Right lobe of liver (tissue), 6 donors: Measurements from ENCODE around the gene PITPNB. TPM values are rescaled to one million over a fixed set of nuclear protein-coding genes. Genes with fewer than 3 reads are reported as not detected.

Experiments used
- ATAC-seq, 4 donors: fragments of 200-7000 bp; cut with Tn5 transposase; one replicate each; pipeline ENCODE4 v1.9.1; 2020; ENCODE audit warnings: mild to moderate bottlenecking in 4 of 4, moderate library complexity in 4 of 4
- DNase-seq, 3 donors: peaks; one replicate each; pipeline ENCODE4 v3.0.0-alpha.2; 2020
- H3K27ac ChIP-seq, 3 donors: fragments of 200-600 bp; one replicate each; pipeline ENCODE4 v1.8.0; 2022
- H3K27me3 ChIP-seq, 2 donors: fragments of 200-600 bp; one replicate each; pipeline ENCODE4 v1.8.0; 2022
- H3K36me3 ChIP-seq, 4 donors: fragments of 200-600 bp; sonication (generic) in 1 of 4; one replicate each; pipeline versions ENCODE4 v1.5.1 to v1.8.0; 2017 to 2022; ENCODE audit warnings: control low read depth in 1 of 4
- H3K4me1 ChIP-seq, 4 donors: fragments of 200-600 bp; sonication (generic) in 1 of 4; one replicate each; pipeline versions ENCODE4 v1.5.1 to v1.8.0; 2017 to 2022; ENCODE audit warnings: control low read depth in 1 of 4
- H3K4me3 ChIP-seq, 3 donors: fragments of 200-600 bp; one replicate each; pipeline ENCODE4 v1.8.0; 2022
- H3K9me3 ChIP-seq, 4 donors: fragments of 200-600 bp; sonication (generic) in 1 of 4; one replicate each; pipeline versions ENCODE4 v1.5.1 to v1.8.0; 2017 to 2022; ENCODE audit warnings: control low read depth in 1 of 4
- POLR2A ChIP-seq: fragments of 450-650 bp; IDR thresholded peaks from one replicate; pipeline ENCODE4 v1.6.1; 2017; ENCODE audit warnings: antibody characterized with exemption, mild to moderate bottlenecking
- WGBS: methylation state at CpG from one replicate; pipeline ENCODE4 v1.1.6; 2018; ENCODE audit warnings: low coverage, low lambda C conversion rate; ENCODE audit not compliant: insufficient coverage; ENCODE audit errors: missing lambda C conversion rate; 5-methylcytosine and 5-hydroxymethylcytosine counted together
- intact Hi-C, 2 donors: fragments of 100-400 bp; cut with DNase I; formaldehyde crosslinking; loops; one replicate each; pipeline versions ENCODE4 v1.11.2 to v1.14.1; 2022
- total RNA-seq, 6 experiments: library from RNA; depleted of rRNA in 2 of 6; stranded (reverse); fragments of >200 nt in 2 of 6; fragmentation: NEBNext Ultra II Directional in 3 of 6; extraction: Animal tissue kit (Norgen Biotek cat#: 25700) in 3 of 6; gene quantifications; one replicate each; pipeline versions ENCODE4 v1.1.0 to v1.2.4, GENCODE V29; 2016 to 2023
- TF ChIP-seq, protein P1 (sequence below), 4 donors: fragments of 200-600 bp in 3 of 4; fragments of 450-650 bp in 1 of 4; IDR thresholded peaks; one replicate each; pipeline versions ENCODE4 v1.5.1 to v1.8.0; 2016 to 2022; ENCODE audit warnings: antibody characterized with exemption in 4 of 4, mild to moderate bottlenecking in 2 of 4
- donor health status: DM: no; HTN: yes; CAD: no.
- donor health status: DM: no; HTN: no; CAD: no.
- donor health status: DM: no; HTN: no; CAD: no.
- donor health status: DM: no; HTN: yes; CAD: no.
- donor health status: DM: no; HTN: yes; CAD: no.

The PITPNB gene
- total RNA-seq, 6 experiments from 2014 or later = 28.7 to 60.6 (median 37.6) TPM

DNA sequence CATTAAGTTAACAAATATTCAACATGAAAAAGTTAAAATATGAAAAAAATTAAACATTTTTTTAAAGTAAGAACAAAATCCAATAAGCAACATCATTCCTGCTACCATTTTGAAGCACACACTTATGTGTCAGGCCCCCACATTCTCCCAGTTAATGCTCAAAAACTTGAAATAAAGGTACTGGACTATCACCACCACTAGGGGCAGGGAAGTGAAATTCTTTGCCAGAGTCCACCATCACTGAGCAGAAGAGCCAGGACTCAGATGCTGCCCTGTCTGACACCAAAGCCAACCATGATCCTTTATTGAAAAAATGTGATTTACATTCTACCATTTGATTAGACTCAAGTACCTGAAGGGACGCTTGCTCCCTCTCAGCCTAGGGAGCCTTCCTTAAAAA is 39.1 kb downstream of the PITPNB start:
- no peaks in the 10 kb centered on the region for H3K9me3 ChIP-seq

GRCh38 chr22:27878541-27878940 is 40.5 kb downstream of the PITPNB start:
- H3K4me1 ChIP-seq = peaks cover 0 to 42% (median 20%) of the 10 kb centered on the region in 4 donors
- ATAC-seq (no peak), DNase-seq (no peak)
- no peaks in the 10 kb centered on the region for H3K36me3 ChIP-seq
- no peaks in the 10 kb centered on the region for H3K27me3 ChIP-seq
- H3K27ac ChIP-seq = no peak overlapping the region
- TF ChIP-seq, protein P1, sequence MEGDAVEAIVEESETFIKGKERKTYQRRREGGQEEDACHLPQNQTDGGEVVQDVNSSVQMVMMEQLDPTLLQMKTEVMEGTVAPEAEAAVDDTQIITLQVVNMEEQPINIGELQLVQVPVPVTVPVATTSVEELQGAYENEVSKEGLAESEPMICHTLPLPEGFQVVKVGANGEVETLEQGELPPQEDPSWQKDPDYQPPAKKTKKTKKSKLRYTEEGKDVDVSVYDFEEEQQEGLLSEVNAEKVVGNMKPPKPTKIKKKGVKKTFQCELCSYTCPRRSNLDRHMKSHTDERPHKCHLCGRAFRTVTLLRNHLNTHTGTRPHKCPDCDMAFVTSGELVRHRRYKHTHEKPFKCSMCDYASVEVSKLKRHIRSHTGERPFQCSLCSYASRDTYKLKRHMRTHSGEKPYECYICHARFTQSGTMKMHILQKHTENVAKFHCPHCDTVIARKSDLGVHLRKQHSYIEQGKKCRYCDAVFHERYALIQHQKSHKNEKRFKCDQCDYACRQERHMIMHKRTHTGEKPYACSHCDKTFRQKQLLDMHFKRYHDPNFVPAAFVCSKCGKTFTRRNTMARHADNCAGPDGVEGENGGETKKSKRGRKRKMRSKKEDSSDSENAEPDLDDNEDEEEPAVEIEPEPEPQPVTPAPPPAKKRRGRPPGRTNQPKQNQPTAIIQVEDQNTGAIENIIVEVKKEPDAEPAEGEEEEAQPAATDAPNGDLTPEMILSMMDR (IDR thresholded peaks at IDR 0.05) = no peak
- no peak for TF ChIP-seq POLR2A
- intact Hi-C loops = no loop called here
- H3K4me3 ChIP-seq = no peak overlapping the region
- H3K9me3 ChIP-seq = no peaks in the 10 kb centered on the region

More for the DNA sequence above, 39.1 kb downstream of the PITPNB start:
- H3K4me1 ChIP-seq = peaks cover 0 to 32% (median 16%) of the 10 kb centered on the region in 4 donors
- ATAC-seq (peak; percentile 63 to 68 (median 66)), DNase-seq (no peak)
- intact Hi-C loops = loop anchor here (5.0 to 10.0 kb wide), 2 partner anchors 125 to 127 kb away; no protein-coding TSS in a partner anchor
- no CpG with 5 or more reads among the region's 1 CpG for WGBS
- TF ChIP-seq POLR2A = no peak
- TF ChIP-seq, protein P1 (IDR thresholded peaks at IDR 0.05) = peak; percentile 50 to 61 (median 60)
- no peak overlapping the region for H3K4me3 ChIP-seq
- peaks cover 0 to 9% (median 0%) of the 10 kb centered on the region in 4 donors for H3K36me3 ChIP-seq
- H3K27ac ChIP-seq = peak overlapping the region in 1 of 3 donors; percentile 69
- H3K27me3 ChIP-seq = no peaks in the 10 kb centered on the region

DNA sequence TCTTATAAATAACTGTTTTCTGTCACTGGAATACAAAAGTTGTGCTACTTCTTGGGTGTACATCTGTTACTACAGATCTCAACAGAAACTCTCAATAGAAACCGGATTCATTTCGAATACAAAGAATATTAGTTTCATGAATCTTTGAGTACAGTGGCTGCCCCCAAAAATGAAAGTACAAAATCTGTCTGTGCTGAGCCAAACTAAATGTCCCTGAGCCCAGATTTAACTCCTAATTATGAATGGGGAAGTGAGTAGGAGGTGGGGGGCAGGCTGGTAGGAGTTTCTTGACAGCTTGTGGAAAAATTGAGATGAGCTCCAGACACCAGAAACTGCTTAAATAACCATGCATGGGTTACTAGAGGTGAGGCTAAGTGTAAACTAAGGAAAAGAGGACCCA is 41.6 kb downstream of the PITPNB start:
- Histone ChIP-seq H3K9me3 (no peaks in the 10 kb centered on the region), H3K27me3 (no peaks in the 10 kb centered on the region), H3K27ac (no peak overlapping the region), H3K4me1 (peaks cover 0 to 46% (median 23%) of the 10 kb centered on the region in 4 donors), H3K4me3 (no peak overlapping the region), H3K36me3 (peaks cover 0 to 2% (median 0%) of the 10 kb centered on the region in 4 donors)
- DNase-seq (no peak), ATAC-seq (no peak)
- intact Hi-C loops = no loop called here
- WGBS = 64% methylated on average over 2 of the region's 2 CpGs
- TF ChIP-seq POLR2A = no peak
- TF ChIP-seq, protein P1 (IDR thresholded peaks at IDR 0.05) = no peak

DNA sequence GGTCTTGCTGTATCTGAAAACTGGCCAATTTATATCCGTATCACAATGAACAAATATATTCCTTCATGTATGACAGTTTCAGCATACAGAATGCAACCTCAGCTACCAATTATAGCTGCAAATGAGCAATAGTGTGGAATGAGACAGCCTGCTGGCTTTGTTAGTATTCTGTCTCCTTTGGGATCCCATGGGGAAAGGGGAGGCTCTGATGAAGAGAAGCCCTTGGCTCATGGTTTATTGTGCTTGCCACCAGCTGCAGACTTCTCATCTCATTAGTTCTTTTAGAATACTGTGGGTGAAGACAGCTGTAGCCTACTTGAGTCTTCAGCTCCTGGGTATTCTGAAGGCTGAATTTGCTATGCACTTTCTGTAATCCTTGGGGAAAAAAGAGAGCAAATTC is 42.4 kb downstream of the PITPNB start:
- ATAC-seq (no peak), DNase-seq (no peak)
- TF ChIP-seq, protein P1 (IDR thresholded peaks at IDR 0.05) = no peak
- TF ChIP-seq POLR2A = no peak
- Histone ChIP-seq H3K27ac (no peak overlapping the region), H3K9me3 (no peaks in the 10 kb centered on the region), H3K4me1 (peaks cover 0 to 45% (median 22%) of the 10 kb centered on the region in 4 donors), H3K36me3 (peaks cover 0 to 3% (median 0%) of the 10 kb centered on the region in 4 donors), H3K27me3 (no peaks in the 10 kb centered on the region), H3K4me3 (no peak overlapping the region)
- WGBS = 21% methylated on average over 1 of the region's 1 CpG
- intact Hi-C loops = no loop called here

DNA sequence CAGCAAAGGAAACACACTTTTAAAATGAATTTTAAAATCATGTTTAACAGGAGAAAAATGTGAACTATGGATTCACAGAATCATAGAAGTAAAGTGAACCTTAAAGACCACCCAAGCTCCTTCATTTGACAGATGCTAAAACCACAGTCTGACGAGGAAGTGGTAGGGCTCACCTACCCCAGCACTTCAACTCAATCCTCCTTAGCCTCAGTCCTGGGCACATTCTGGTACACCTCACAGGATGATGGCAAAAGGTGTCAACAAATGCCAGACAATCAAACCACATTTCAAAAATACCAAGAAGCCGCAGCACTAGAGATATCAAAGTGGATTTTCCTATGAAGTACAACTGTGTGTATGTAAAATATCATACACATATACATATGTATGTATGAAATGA is 43.1 kb downstream of the PITPNB start:
- ATAC-seq (no peak), DNase-seq (no peak)
- 64% methylated on average over 2 of the region's 2 CpGs for WGBS
- Histone ChIP-seq H3K4me3 (no peak overlapping the region), H3K9me3 (no peaks in the 10 kb centered on the region), H3K27ac (peak overlapping the region in 2 of 3 donors; percentile 95 to 97), H3K36me3 (peaks cover 0 to 3% (median 0%) of the 10 kb centered on the region in 4 donors), H3K4me1 (peaks cover 0 to 45% (median 20%) of the 10 kb centered on the region in 4 donors), H3K27me3 (no peaks in the 10 kb centered on the region)
- no peak for TF ChIP-seq POLR2A
- TF ChIP-seq, protein P1 (IDR thresholded peaks at IDR 0.05) = no peak
- intact Hi-C loops = no loop called here
